Astrocyte of the spinal cord (primary cell): ENCODE data around the gene LRP1B.

Source experiments
- DNase-seq: peaks from one replicate; pipeline ENCODE4 v3.0.0; 2011; ENCODE audit warnings: low read depth, low spot score
- H3K4me3 ChIP-seq: 2 replicates; pipeline ENCODE4 v1.5.1; 2011; ENCODE audit warnings: low read depth, mild to moderate bottlenecking, low read length, moderate library complexity
- in situ Hi-C: cut with HindIII; loops from 2 replicates; pipeline ENCODE4 v1.10.0; 2017; ENCODE audit warnings: low sequenced_read_pairs
- TF ChIP-seq, protein P1 (sequence below): IDR thresholded peaks from 2 replicates; pipeline ENCODE4 v1.5.1; 2012; ENCODE audit warnings: low read depth, mild to moderate bottlenecking, low read length, inconsistent platforms

The LRP1B gene

DNA sequence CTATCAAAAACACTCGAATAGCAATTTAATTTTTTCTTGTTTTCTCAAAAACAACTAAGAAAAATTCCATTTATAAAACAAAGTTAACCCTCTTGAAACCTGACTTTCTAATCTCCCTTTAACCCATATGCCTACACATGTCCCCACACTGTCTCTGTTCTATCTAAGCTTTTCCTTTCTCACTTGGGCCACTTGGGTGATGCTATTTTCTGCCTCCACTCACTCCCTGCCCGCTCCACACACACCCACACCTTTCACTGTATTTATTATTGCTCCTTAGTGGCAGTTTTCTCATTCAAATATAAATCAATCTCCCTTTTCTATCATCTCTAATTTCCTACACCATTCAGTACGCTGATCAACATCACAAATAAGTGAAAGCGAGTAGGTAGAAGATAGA lies 531.1 kb downstream of the LRP1B start:
- in situ Hi-C loops: no loop called here
- TF ChIP-seq, protein P1, sequence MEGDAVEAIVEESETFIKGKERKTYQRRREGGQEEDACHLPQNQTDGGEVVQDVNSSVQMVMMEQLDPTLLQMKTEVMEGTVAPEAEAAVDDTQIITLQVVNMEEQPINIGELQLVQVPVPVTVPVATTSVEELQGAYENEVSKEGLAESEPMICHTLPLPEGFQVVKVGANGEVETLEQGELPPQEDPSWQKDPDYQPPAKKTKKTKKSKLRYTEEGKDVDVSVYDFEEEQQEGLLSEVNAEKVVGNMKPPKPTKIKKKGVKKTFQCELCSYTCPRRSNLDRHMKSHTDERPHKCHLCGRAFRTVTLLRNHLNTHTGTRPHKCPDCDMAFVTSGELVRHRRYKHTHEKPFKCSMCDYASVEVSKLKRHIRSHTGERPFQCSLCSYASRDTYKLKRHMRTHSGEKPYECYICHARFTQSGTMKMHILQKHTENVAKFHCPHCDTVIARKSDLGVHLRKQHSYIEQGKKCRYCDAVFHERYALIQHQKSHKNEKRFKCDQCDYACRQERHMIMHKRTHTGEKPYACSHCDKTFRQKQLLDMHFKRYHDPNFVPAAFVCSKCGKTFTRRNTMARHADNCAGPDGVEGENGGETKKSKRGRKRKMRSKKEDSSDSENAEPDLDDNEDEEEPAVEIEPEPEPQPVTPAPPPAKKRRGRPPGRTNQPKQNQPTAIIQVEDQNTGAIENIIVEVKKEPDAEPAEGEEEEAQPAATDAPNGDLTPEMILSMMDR: no peak
- H3K4me3 ChIP-seq: no peak overlapping the region
- DNase-seq: no peak

DNA sequence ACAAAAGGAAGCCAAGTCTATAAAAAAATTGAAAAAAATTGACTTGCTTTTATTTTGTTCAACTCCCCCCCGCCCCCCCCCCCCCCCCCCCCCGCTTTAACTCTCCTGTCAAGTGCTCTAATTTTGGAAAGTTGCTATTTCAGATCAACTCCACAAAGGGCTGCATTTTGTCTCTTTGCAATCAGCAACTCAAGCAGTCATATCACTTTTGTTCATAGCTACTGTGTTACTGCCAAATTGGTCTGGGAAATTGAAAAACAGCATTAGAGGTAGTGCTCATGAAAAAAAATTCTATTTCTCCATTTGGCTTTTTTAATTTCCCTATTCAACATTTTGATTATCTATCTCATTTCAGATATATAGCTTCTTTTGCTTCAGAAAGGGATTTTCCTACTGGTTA lies 531.8 kb downstream of the LRP1B start:
- no peak for DNase-seq
- in situ Hi-C loops: no loop called here
- TF ChIP-seq, protein P1: no peak
- H3K4me3 ChIP-seq: no peak overlapping the region

DNA sequence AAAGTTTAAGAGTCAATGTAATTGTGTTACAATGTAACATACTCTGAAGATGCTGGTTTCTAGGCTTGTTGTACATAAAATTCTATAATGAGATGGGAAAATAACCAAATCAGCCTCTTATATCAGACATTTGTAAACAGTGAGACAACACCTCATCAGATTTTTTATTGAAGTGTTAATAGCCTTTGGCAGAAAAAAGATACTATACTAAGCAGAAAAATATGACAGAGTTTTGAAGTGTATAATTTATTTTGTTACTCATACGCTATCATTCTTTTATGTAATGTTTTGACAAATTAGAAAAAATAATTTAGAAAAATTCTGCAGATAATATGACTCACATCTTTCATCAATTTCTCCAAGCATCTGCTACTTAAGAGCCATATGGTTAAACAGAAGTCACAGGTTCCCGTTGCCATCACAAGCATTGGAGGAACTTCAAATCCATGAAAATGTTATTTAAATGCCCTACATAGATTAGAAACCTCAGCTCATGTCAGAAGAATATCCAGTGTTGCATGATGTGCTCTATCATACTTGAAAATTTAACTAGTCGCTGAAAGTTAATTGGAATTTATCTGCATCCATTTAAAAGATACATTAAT lies 535.4 kb downstream of the LRP1B start:
- TF ChIP-seq, protein P1: no peak
- no peak for DNase-seq
- in situ Hi-C loops: no loop called here
- no peak overlapping the region for H3K4me3 ChIP-seq

DNA sequence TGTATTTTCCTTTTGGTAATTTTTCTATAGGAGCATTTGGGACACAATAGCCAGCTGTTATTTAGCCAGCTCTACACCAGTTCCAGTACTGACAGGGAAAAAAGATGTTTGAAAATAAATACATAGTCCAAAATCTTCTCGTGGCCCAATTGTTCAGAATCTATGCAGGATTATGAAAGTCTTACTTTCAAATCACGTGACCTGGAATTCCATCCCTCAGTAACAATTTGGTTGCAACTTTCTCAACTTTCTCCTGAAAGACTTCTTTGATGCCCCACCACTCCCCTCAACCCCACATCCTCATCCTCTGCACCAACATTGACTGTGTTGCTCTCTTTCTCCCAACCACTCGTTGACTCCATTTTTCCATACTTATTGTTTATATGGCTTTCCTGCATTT lies 539.0 kb downstream of the LRP1B start:
- in situ Hi-C loops: no loop called here
- H3K4me3 ChIP-seq: no peak overlapping the region
- DNase-seq: no peak
- TF ChIP-seq, protein P1: no peak

DNA sequence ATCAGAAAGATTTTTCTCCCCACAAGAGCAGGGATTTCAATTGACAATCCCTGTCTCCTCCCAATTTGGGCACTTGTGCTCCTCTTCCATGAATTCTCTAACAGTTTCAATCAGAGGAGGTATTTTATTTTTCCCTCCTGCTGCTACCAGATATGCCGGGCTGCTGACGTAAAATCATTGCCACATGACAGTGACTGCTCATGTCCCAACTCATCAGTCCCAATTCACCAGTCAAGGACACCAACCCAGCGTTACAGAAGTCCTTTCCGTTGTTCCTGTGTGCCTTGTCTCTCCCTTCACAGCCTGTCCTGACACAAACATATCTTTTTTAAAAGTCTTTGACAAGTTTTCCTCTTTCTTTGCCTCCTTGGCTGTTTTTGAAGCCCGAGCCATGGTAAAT lies 540.2 kb downstream of the LRP1B start:
- DNase-seq: no peak
- in situ Hi-C loops: no loop called here
- H3K4me3 ChIP-seq: no peak overlapping the region
- TF ChIP-seq, protein P1: no peak

DNA sequence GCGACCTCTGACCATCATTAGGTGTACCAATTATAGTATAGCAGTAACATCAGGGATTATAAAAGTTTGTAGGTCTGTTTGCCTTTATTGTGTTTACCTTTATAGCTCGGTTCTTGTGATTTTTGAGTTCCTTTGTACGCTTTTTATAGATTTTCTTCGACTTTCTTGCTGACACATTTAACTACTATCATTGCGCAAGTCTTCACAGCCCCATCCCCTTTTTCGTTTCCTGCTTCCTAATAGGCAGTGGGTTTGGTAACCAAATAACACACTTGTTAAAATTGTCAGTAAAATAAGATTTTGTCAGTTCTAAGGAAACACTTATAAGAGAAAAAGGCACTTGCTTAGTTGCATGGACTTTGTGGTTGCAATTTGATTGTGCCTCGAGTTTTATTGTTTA lies 541.5 kb downstream of the LRP1B start:
- H3K4me3 ChIP-seq: no peak overlapping the region
- in situ Hi-C loops: no loop called here
- DNase-seq: no peak
- TF ChIP-seq, protein P1: no peak

DNA sequence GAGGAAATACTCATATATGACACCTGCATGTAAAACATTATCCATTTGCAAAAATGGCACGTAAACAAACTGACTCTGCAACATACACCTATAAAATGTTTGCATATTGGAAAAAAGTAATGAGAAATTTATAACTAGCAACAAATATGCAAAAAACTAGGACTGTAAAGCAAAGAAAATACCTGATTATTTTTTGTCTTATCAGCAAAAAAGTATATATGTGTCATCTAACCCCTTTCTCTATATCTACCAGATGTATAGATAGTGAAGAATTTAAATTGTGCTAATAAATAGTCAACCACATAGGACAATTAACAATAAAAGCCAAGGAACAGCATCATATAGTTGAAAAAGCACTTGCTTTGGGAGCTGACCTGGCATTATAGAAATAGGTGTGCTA lies 543.8 kb downstream of the LRP1B start:
- TF ChIP-seq, protein P1: no peak
- H3K4me3 ChIP-seq: no peak overlapping the region
- no peak for DNase-seq
- in situ Hi-C loops: no loop called here
